HG02938 (cell line): ENCODE data around the gene ENDOG.

Source experiments
- ATAC-seq: cut with Tn5 transposase; IDR thresholded peaks from one replicate; pipeline ENCODE4 v1.9.1; 2021; ENCODE audit warnings: mild to moderate bottlenecking, moderate library complexity; ENCODE audit not compliant: unreplicated experiment

The ENDOG gene

GRCh38 chr9:128798896-128799295, 19.4 kb upstream of the ENDOG start:
- no peak for ATAC-seq

- no peak for ATAC-seq
These were observed 18.2 kb upstream of the ENDOG start for GRCh38 chr9:128800061-128800460.

GRCh38 chr9:128802482-128802881, 15.8 kb upstream of the ENDOG start:
- no peak for ATAC-seq

GRCh38 chr9:128805661-128806060, 12.6 kb upstream of the ENDOG start:
- ATAC-seq = no peak

- ATAC-seq = no peak
These were observed 10.5 kb upstream of the ENDOG start for GRCh38 chr9:128807827-128808226.

GRCh38 chr9:128808543-128808942, 9.8 kb upstream of the ENDOG start:
- no peak for ATAC-seq

- ATAC-seq = no peak
These were observed 9.2 kb upstream of the ENDOG start for GRCh38 chr9:128809036-128809599.

GRCh38 chr9:128809831-128810230, 8.5 kb upstream of the ENDOG start:
- ATAC-seq = no peak

GRCh38 chr9:128810873-128811272, 7.4 kb upstream of the ENDOG start:
- ATAC-seq = no peak

- ATAC-seq = peak; percentile 20
These were observed 777 bp downstream of the ENDOG start for GRCh38 chr9:128818839-128819715.

- no peak for ATAC-seq
These were observed 1.7 kb downstream of the ENDOG start for GRCh38 chr9:128819716-128820664.

- no peak for ATAC-seq
These were observed 2.6 kb downstream of the ENDOG start for GRCh38 chr9:128820665-128821583.

- no peak for ATAC-seq
These were observed 3.5 kb downstream of the ENDOG start for GRCh38 chr9:128821584-128822406.

GRCh38 chr9:128822407-128823042, 4.2 kb downstream of the ENDOG start:
- no peak for ATAC-seq

GRCh38 chr9:128823362-128823902, 5.1 kb downstream of the ENDOG start:
- no peak for ATAC-seq

GRCh38 chr9:128823903-128824406, 5.7 kb downstream of the ENDOG start:
- ATAC-seq = no peak

GRCh38 chr9:128824911-128825310, 6.6 kb downstream of the ENDOG start:
- ATAC-seq = no peak

- no peak for ATAC-seq
These were observed 7.8 kb downstream of the ENDOG start for GRCh38 chr9:128825923-128826700.
